GM23338 (cell line): ENCODE measurements around the gene PPP2R5E. TPM values are rescaled to one million over a fixed set of nuclear protein-coding genes. Genes with fewer than 3 reads are reported as not detected.

Source experiments
- ATAC-seq: fragments of 200-7000 bp; cut with Tn5 transposase; 3 replicates; pipeline ENCODE4 v1.9.1; 2020
- DNase-seq: peaks from one replicate; pipeline ENCODE4 v3.0.0-alpha.2; 2015; ENCODE audit warnings: low spot score
- H2AFZ ChIP-seq: fragments of 200-600 bp; sonication (generic); 2 replicates; pipeline ENCODE4 v1.8.0; 2016; ENCODE audit warnings: antibody characterized with exemption, mild to moderate bottlenecking, moderate library complexity
- H3F3A ChIP-seq: fragments of 200-600 bp; sonication (generic); replicated peaks from 2 replicates; pipeline ENCODE4 v1.8.0; 2017; ENCODE audit warnings: antibody characterized with exemption, mixed run types, low read depth
- H3K27ac ChIP-seq: fragments of 200-600 bp; sonication (generic); 2 replicates; pipeline ENCODE4 v1.6.1; 2016; ENCODE audit warnings: low read depth
- H3K27me3 ChIP-seq: fragments of 200-600 bp; sonication (generic); 2 replicates; pipeline ENCODE4 v1.8.0; 2016; ENCODE audit warnings: mild to moderate bottlenecking, mixed run types, moderate library complexity; ENCODE audit not compliant: insufficient read depth
- H3K36me3 ChIP-seq: fragments of 200-600 bp; sonication (generic); 2 replicates; pipeline ENCODE4 v1.8.0; 2016; ENCODE audit warnings: mild to moderate bottlenecking; ENCODE audit not compliant: insufficient read depth
- H3K4me1 ChIP-seq: fragments of 200-600 bp; sonication (generic); 2 replicates; pipeline ENCODE4 v1.8.0; 2016; ENCODE audit warnings: mild to moderate bottlenecking, moderate library complexity; ENCODE audit not compliant: insufficient read depth
- H3K4me2 ChIP-seq: fragments of 200-600 bp; sonication (generic); 2 replicates; pipeline ENCODE4 v1.7.1; 2017; ENCODE audit warnings: mixed run types
- H3K4me3 ChIP-seq: fragments of 200-600 bp; sonication (generic); 2 replicates; pipeline ENCODE4 v1.6.1; 2016; ENCODE audit warnings: mixed run types
- H3K79me2 ChIP-seq: fragments of 200-600 bp; sonication (generic); replicated peaks from 2 replicates; pipeline ENCODE4 v1.8.0; 2017; ENCODE audit warnings: mild to moderate bottlenecking; ENCODE audit not compliant: insufficient read depth
- H3K9me2 ChIP-seq: fragments of 200-600 bp; sonication (generic); 2 replicates; pipeline ENCODE4 v1.8.0; 2017; ENCODE audit not compliant: insufficient read depth
- H4K20me1 ChIP-seq: fragments of 200-600 bp; sonication (generic); replicated peaks from 2 replicates; pipeline ENCODE4 v1.8.0; 2017; ENCODE audit warnings: mild to moderate bottlenecking; ENCODE audit not compliant: insufficient read depth
- H3K27ac Mint-ChIP-seq: 2 replicates; pipeline ENCODE4 v1.8.0; 2020; ENCODE audit warnings: inconsistent platforms, mild to moderate bottlenecking, moderate library complexity, mixed read lengths
- H3K27me3 Mint-ChIP-seq: 3 replicates; pipeline ENCODE4 v1.8.0; 2022; ENCODE audit warnings: low read depth, mild to moderate bottlenecking, moderate library complexity, mixed read lengths, inconsistent platforms; ENCODE audit not compliant: insufficient read depth, poor library complexity
- H3K36me3 Mint-ChIP-seq: 3 replicates; pipeline ENCODE4 v1.8.0; 2021; ENCODE audit warnings: low read depth, mild to moderate bottlenecking, inconsistent platforms, moderate library complexity, mixed read lengths
- H3K4me1 Mint-ChIP-seq: 3 replicates; pipeline ENCODE4 v1.8.0; 2020; ENCODE audit warnings: mild to moderate bottlenecking, inconsistent platforms, mixed read lengths
- H3K4me3 Mint-ChIP-seq: 3 replicates; pipeline ENCODE4 v1.8.0; 2021; ENCODE audit warnings: moderate library complexity, mild to moderate bottlenecking, inconsistent platforms, mixed read lengths
- H3K9me3 Mint-ChIP-seq: 3 replicates; pipeline ENCODE4 v1.8.0; 2020; ENCODE audit warnings: moderate library complexity, mild to moderate bottlenecking, inconsistent platforms, mixed read lengths
- CREB1 ChIP-seq: fragments of 250-450 bp; sonication (Bioruptor Pico); IDR thresholded peaks from 2 replicates; pipeline ENCODE4 v1.5.0; 2020; ENCODE audit warnings: low read depth, mild to moderate bottlenecking, moderate library complexity
- CTCF ChIP-seq, 2 experiments: fragments of 200-600 bp in 1 of 2; sonication (generic) in 1 of 2; conservative IDR thresholded peaks; 2 replicates each; pipeline versions ENCODE4 v1.5.1 to v1.6.1; 2016 to 2017; ENCODE audit warnings: antibody characterized with exemption in 2 of 2, low read depth in 2 of 2, mild to moderate bottlenecking in 2 of 2, moderate library complexity in 1 of 2
- ETS1 ChIP-seq: IDR thresholded peaks from 2 replicates; pipeline ENCODE4 v1.6.1; 2016; ENCODE audit warnings: antibody characterized with exemption
- EZH2 ChIP-seq: fragments of 200-600 bp; sonication (generic); IDR thresholded peaks from one replicate; pipeline ENCODE4 v1.8.0; 2017; ENCODE audit warnings: antibody characterized with exemption, mild to moderate bottlenecking, low read depth; ENCODE audit not compliant: unreplicated experiment
- EZH2phosphoT487 ChIP-seq: fragments of 200-600 bp; sonication (generic); IDR thresholded peaks from one replicate; pipeline ENCODE4 v1.8.1; 2018; ENCODE audit warnings: antibody characterized with exemption; ENCODE audit not compliant: unreplicated experiment
- POLR2AphosphoS5 ChIP-seq: IDR thresholded peaks from 2 replicates; pipeline ENCODE4 v1.6.1; 2016; ENCODE audit warnings: antibody characterized with exemption, low read depth
- STAT1 ChIP-seq: IDR thresholded peaks from one replicate; pipeline ENCODE4 v1.6.1; 2016; ENCODE audit warnings: antibody characterized with exemption; ENCODE audit not compliant: unreplicated experiment
- ZNF114 ChIP-seq: fragments of 250-450 bp; sonication (Bioruptor Pico); IDR thresholded peaks from 2 replicates; pipeline ENCODE4 v1.5.0; 2020; ENCODE audit warnings: mild to moderate bottlenecking, moderate library complexity
- ZNF331 ChIP-seq: fragments of 250-450 bp; sonication (Bioruptor Pico); IDR thresholded peaks from 2 replicates; pipeline ENCODE4 v1.5.0; 2020; ENCODE audit warnings: low read depth, mild to moderate bottlenecking, moderate library complexity
- ZNF462 ChIP-seq: fragments of 250-450 bp; sonication (Bioruptor Pico); IDR thresholded peaks from 2 replicates; pipeline ENCODE4 v1.5.0; 2020; ENCODE audit warnings: mild to moderate bottlenecking, moderate library complexity
- polyA plus RNA-seq: library from polyadenylated mRNA; unstranded; fragments of >200 nt; fragmentation: Nextera tagmentation; extraction: Ambion mirVana; gene quantifications from 2 replicates; pipeline ENCODE4 v1.2.1, GENCODE V29; 2016
- total RNA-seq: library from RNA; depleted of rRNA; stranded (reverse); fragments of >200 nt; shearing (Covaris generic); gene quantifications from 2 replicates; pipeline ENCODE4 v1.2.3, GENCODE V29; 2014

PPP2R5E gene
- total and polyA plus RNA-seq, 2 experiments from 2014 or later: 40.9 to 45.5 TPM

GRCh38 chr14:63474844-63475243, 68.3 kb downstream of the PPP2R5E start:
- no peak overlapping the region for H3K4me3 ChIP-seq
- H3K27me3 ChIP-seq: no peaks in the 10 kb centered on the region
- H3F3A ChIP-seq: no peaks in the 10 kb centered on the region
- H3K4me2 ChIP-seq: no peak overlapping the region
- no peaks in the 10 kb centered on the region for H3K9me2 ChIP-seq
- no peaks in the 10 kb centered on the region for H3K36me3 ChIP-seq
- Mint-ChIP-seq H3K36me3 (no peaks in the 10 kb centered on the region), H3K9me3 (no peaks in the 10 kb centered on the region), H3K27ac (no peak overlapping the region), H3K4me1 (peaks cover 25% of the 10 kb centered on the region), H3K4me3 (no peak overlapping the region), H3K27me3 (no peaks in the 10 kb centered on the region)
- ATAC-seq: no peak
- no peak overlapping the region for H2AFZ ChIP-seq
- peaks cover 33% of the 10 kb centered on the region for H3K4me1 ChIP-seq
- no peak for TF ChIP-seq EZH2
- no peak for TF ChIP-seq CTCF (conservative IDR thresholded peaks at IDR 0.05; ENCODE audit: low read depth in 2 of 2)
- no peak for TF ChIP-seq EZH2phosphoT487
- no peak for TF ChIP-seq ZNF462
- TF ChIP-seq POLR2AphosphoS5: no peak
- no peak for TF ChIP-seq STAT1
- no peak for TF ChIP-seq ZNF114 (CRISPR knock-in tag)
- no peak for TF ChIP-seq CREB1
- no peak for TF ChIP-seq ZNF331 (CRISPR knock-in tag)
- no peak for TF ChIP-seq ETS1
- no peak for DNase-seq
- H3K27ac ChIP-seq: no peak overlapping the region
- peaks cover 98% of the 10 kb centered on the region for H3K79me2 ChIP-seq
- peaks cover 5% of the 10 kb centered on the region for H4K20me1 ChIP-seq
